Omental fat pad (tissue), 4 donors: ENCODE data around the gene RFX4. TPM values are rescaled to one million over a fixed set of nuclear protein-coding genes. Genes with fewer than 3 reads are reported as not detected.
A peak's percentile ranks its signal among the peaks of the same experiment; 100 is the strongest.

Experiments used
- ATAC-seq: fragments of 150-250 bp; one replicate; pipeline ENCODE4 v1.9.1; 2016; ENCODE audit warnings: mild to moderate bottlenecking, moderate library complexity; ENCODE audit not compliant: low FRiP score
- DNase-seq: peaks from one replicate; pipeline ENCODE4 v3.0.0-alpha.2; 2019; ENCODE audit warnings: low spot score
- CTCF ChIP-seq, 3 donors: fragments of 450-650 bp; IDR thresholded peaks; one replicate each; pipeline ENCODE4 v1.5.1; 2016 to 2017; ENCODE audit warnings: antibody characterized with exemption in 3 of 3, mild to moderate bottlenecking in 3 of 3, moderate library complexity in 2 of 3
- total RNA-seq, 4 donors: library from RNA; depleted of rRNA; stranded (reverse); fragments of >200 nt; gene quantifications; one replicate each; pipeline ENCODE4 v1.1.0, GENCODE V29; 2016

Gene RFX4
- total RNA-seq, 4 donors from 2014 or later, result not detected

GRCh38 chr12:106632797-106633450, 50.1 kb downstream of the RFX4 start:
- ATAC-seq (no peak), DNase-seq (no peak)
- TF ChIP-seq CTCF (IDR thresholded peaks at IDR 0.05), result no peak

- ATAC-seq, result no peak
- no peak for TF ChIP-seq CTCF (IDR thresholded peaks at IDR 0.05)
- no peak for DNase-seq
Observed at GRCh38 chr12:106633451-106633823, 50.6 kb downstream of the RFX4 start.

- ATAC-seq, result no peak
- TF ChIP-seq CTCF (IDR thresholded peaks at IDR 0.05), result no peak
- no peak for DNase-seq
Observed at GRCh38 chr12:106634206-106634605, 51.4 kb downstream of the RFX4 start.

GRCh38 chr12:106643000-106643399, 60.2 kb downstream of the RFX4 start:
- no peak for TF ChIP-seq CTCF (IDR thresholded peaks at IDR 0.05)
- ATAC-seq, result no peak
- DNase-seq, result no peak

- no peak for DNase-seq
- no peak for ATAC-seq
- TF ChIP-seq CTCF (IDR thresholded peaks at IDR 0.05), result no peak
Observed at GRCh38 chr12:106644335-106645073, 61.7 kb downstream of the RFX4 start.

- no peak for TF ChIP-seq CTCF (IDR thresholded peaks at IDR 0.05)
- peak; percentile 57 for ATAC-seq
- DNase-seq, result no peak
Observed at GRCh38 chr12:106645074-106645421, 62.2 kb downstream of the RFX4 start.
